Osteoblast (primary cell): ENCODE results near the gene PPM1L. TPM values are rescaled to one million over a fixed set of nuclear protein-coding genes. Genes with fewer than 3 reads are reported as not detected.
A peak's percentile ranks its signal among the peaks of the same experiment; 100 is the strongest.

Experiments
- DNase-seq: peaks from one replicate; pipeline ENCODE4 v3.0.0; 2011; ENCODE audit warnings: low spot score, mixed read lengths; ENCODE audit not compliant: insufficient read length; ENCODE audit errors: missing footprints
- H2AFZ ChIP-seq: 2 replicates; pipeline ENCODE4 v1.6.0; 2011; ENCODE audit warnings: mild to moderate bottlenecking, low read length
- H3K27ac ChIP-seq: 2 replicates; pipeline ENCODE4 v1.5.1; 2011; ENCODE audit warnings: mild to moderate bottlenecking, low read depth, low read length, moderate library complexity
- H3K27me3 ChIP-seq: 2 replicates; pipeline ENCODE4 v1.6.0; 2012; ENCODE audit warnings: mild to moderate bottlenecking, control low read depth, inconsistent platforms, low read length, moderate library complexity; ENCODE audit not compliant: insufficient read depth
- H3K36me3 ChIP-seq: 2 replicates; pipeline ENCODE4 v1.5.1; 2011; ENCODE audit warnings: mild to moderate bottlenecking, low read length, control low read depth, moderate library complexity; ENCODE audit not compliant: insufficient read depth
- H3K4me1 ChIP-seq: 2 replicates; pipeline ENCODE4 v1.5.1; 2011; ENCODE audit warnings: mild to moderate bottlenecking, low read length, control low read depth, moderate library complexity; ENCODE audit not compliant: insufficient read depth
- H3K4me2 ChIP-seq: 2 replicates; pipeline ENCODE4 v1.6.0; 2011; ENCODE audit warnings: mild to moderate bottlenecking, low read length; ENCODE audit not compliant: insufficient read depth
- H3K4me3 ChIP-seq: fragments of 200-600 bp; sonication (generic); 3 replicates; pipeline ENCODE4 v1.5.1; 2012; ENCODE audit warnings: mild to moderate bottlenecking, low read length, inconsistent platforms; ENCODE audit not compliant: insufficient read depth
- H3K79me2 ChIP-seq: 2 replicates; pipeline ENCODE4 v1.6.0; 2012; ENCODE audit warnings: mild to moderate bottlenecking, low read length, control low read depth, inconsistent platforms; ENCODE audit not compliant: insufficient read depth
- H3K9me3 ChIP-seq: 2 replicates; pipeline ENCODE4 v1.5.1; 2011; ENCODE audit warnings: low read depth, low read length, control low read depth
- H4K20me1 ChIP-seq: 2 replicates; pipeline ENCODE4 v1.6.0; 2012; ENCODE audit warnings: mild to moderate bottlenecking, low read length, control low read depth; ENCODE audit not compliant: insufficient read depth
- CTCF ChIP-seq: IDR thresholded peaks from 2 replicates; pipeline ENCODE4 v1.5.1; 2011; ENCODE audit warnings: mild to moderate bottlenecking, low read depth, low read length, moderate library complexity; ENCODE audit errors: extremely low read depth
- total RNA-seq: library from RNA; depleted of rRNA; stranded (reverse); fragments of >200 nt; gene quantifications from 2 replicates; pipeline ENCODE4 v1.2.3, GENCODE V29; 2012

Gene PPM1L
- total RNA-seq, 1 donor: 4.3 TPM

- Histone ChIP-seq H2AFZ (no peak overlapping the region), H3K4me2 (no peak overlapping the region), H3K79me2 (no peaks in the 10 kb centered on the region), H3K27me3 (no peaks in the 10 kb centered on the region), H3K9me3 (no peaks in the 10 kb centered on the region), H3K27ac (no peak overlapping the region), H3K4me1 (no peaks in the 10 kb centered on the region), H3K4me3 (no peak overlapping the region), H4K20me1 (no peaks in the 10 kb centered on the region), H3K36me3 (peaks cover 9% of the 10 kb centered on the region)
- TF ChIP-seq CTCF: no peak
- no peak for DNase-seq
These were observed 328.2 kb downstream of the PPM1L start for GRCh38 chr3:161084277-161084676.

GRCh38 chr3:161093895-161094294, 337.9 kb downstream of the PPM1L start:
- Histone ChIP-seq H2AFZ (no peak overlapping the region), H3K27me3 (no peaks in the 10 kb centered on the region), H3K27ac (no peak overlapping the region), H3K79me2 (no peaks in the 10 kb centered on the region), H3K36me3 (no peaks in the 10 kb centered on the region), H4K20me1 (no peaks in the 10 kb centered on the region), H3K9me3 (no peaks in the 10 kb centered on the region), H3K4me3 (no peak overlapping the region), H3K4me1 (no peaks in the 10 kb centered on the region), H3K4me2 (no peak overlapping the region)
- no peak for TF ChIP-seq CTCF
- no peak for DNase-seq

GRCh38 chr3:161096771-161097367, 340.8 kb downstream of the PPM1L start:
- Histone ChIP-seq H3K27ac (no peak overlapping the region), H3K27me3 (no peaks in the 10 kb centered on the region), H3K4me1 (no peaks in the 10 kb centered on the region), H2AFZ (no peak overlapping the region), H4K20me1 (no peaks in the 10 kb centered on the region), H3K4me2 (no peak overlapping the region), H3K79me2 (no peaks in the 10 kb centered on the region), H3K36me3 (peaks cover 9% of the 10 kb centered on the region), H3K4me3 (no peak overlapping the region), H3K9me3 (no peaks in the 10 kb centered on the region)
- no peak for DNase-seq
- peak; percentile 3 for TF ChIP-seq CTCF

GRCh38 chr3:161100994-161101393, 345.0 kb downstream of the PPM1L start:
- peaks cover 18% of the 10 kb centered on the region for H3K36me3 ChIP-seq
- DNase-seq: no peak
- no peak overlapping the region for H2AFZ ChIP-seq
- no peaks in the 10 kb centered on the region for H3K9me3 ChIP-seq
- no peak overlapping the region for H3K27ac ChIP-seq
- no peaks in the 10 kb centered on the region for H3K79me2 ChIP-seq
- H3K4me1 ChIP-seq: peaks cover 9% of the 10 kb centered on the region
- H3K4me2 ChIP-seq: no peak overlapping the region
- H3K4me3 ChIP-seq: no peak overlapping the region
- H3K27me3 ChIP-seq: no peaks in the 10 kb centered on the region
- no peaks in the 10 kb centered on the region for H4K20me1 ChIP-seq
- TF ChIP-seq CTCF: no peak
